Measurements from ENCODE around the gene EAF1.

DNA sequence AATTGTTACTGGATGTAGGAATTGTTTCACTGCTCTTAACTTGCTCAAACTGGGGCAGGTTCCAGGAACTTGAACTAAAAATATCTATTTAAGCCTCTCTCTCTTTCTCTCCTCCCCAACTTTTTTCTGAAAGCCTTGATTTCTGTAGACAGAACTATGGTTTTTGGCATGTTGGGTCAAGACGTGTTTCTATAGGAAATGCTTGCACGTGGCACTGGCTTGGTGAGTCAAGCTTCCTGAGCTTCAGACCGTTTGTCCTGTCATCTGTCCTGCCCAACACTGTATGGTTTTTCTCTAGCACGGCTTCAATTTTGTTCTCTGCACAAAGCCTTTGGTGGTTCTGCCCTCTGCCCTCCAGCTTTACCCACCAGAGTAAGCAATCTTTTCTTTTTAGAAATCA, 13.5 kb downstream of the EAF1 start:
- TF ChIP-seq ZFP3 (tag by site-specific recombination; IDR thresholded peaks at IDR 0.05; ENCODE audit: low read depth) (no peak), YY1 (tag by site-specific recombination; IDR thresholded peaks at IDR 0.05) (no peak), ZNF510 (tag by site-specific recombination; IDR thresholded peaks at IDR 0.05; ENCODE audit: insufficient replicate concordance) (no peak), KLF1 (tag by site-specific recombination; IDR thresholded peaks at IDR 0.05) (no peak), EGR2 (tag by site-specific recombination; IDR thresholded peaks at IDR 0.05; ENCODE audit: low read depth) (no peak), ZNF155 (tag by site-specific recombination; IDR thresholded peaks at IDR 0.05) (no peak), SP7 (tag by site-specific recombination; IDR thresholded peaks at IDR 0.05) (no peak), ZNF610 (tag by site-specific recombination; IDR thresholded peaks at IDR 0.05; ENCODE audit: borderline replicate concordance) (no peak), ZNF544 (tag by site-specific recombination; IDR thresholded peaks at IDR 0.05) (no peak), ZNF302 (tag by site-specific recombination; IDR thresholded peaks at IDR 0.05; ENCODE audit: low read depth) (no peak), ZNF830 (tag by site-specific recombination; IDR thresholded peaks at IDR 0.05; ENCODE audit: low read depth) (no peak)
- TF ChIP-seq, protein P1, sequence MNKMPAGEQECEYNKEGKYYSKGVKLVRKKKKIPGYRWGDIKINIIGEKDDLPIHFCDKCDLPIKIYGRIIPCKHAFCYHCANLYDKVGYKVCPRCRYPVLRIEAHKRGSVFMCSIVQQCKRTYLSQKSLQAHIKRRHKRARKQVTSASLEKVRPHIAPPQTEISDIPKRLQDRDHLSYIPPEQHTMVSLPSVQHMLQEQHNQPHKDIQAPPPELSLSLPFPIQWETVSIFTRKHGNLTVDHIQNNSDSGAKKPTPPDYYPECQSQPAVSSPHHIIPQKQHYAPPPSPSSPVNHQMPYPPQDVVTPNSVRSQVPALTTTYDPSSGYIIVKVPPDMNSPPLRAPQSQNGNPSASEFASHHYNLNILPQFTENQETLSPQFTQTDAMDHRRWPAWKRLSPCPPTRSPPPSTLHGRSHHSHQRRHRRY (tag by site-specific recombination; IDR thresholded peaks at IDR 0.05) = no peak
- TF ChIP-seq, protein P2, sequence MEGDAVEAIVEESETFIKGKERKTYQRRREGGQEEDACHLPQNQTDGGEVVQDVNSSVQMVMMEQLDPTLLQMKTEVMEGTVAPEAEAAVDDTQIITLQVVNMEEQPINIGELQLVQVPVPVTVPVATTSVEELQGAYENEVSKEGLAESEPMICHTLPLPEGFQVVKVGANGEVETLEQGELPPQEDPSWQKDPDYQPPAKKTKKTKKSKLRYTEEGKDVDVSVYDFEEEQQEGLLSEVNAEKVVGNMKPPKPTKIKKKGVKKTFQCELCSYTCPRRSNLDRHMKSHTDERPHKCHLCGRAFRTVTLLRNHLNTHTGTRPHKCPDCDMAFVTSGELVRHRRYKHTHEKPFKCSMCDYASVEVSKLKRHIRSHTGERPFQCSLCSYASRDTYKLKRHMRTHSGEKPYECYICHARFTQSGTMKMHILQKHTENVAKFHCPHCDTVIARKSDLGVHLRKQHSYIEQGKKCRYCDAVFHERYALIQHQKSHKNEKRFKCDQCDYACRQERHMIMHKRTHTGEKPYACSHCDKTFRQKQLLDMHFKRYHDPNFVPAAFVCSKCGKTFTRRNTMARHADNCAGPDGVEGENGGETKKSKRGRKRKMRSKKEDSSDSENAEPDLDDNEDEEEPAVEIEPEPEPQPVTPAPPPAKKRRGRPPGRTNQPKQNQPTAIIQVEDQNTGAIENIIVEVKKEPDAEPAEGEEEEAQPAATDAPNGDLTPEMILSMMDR (tag by site-specific recombination; IDR thresholded peaks at IDR 0.05) = no peak
